RWPE2 (cell line): Measurements from ENCODE around the gene DNAH9.

Experiments
- ATAC-seq: fragments of 200-7000 bp; cut with Tn5 transposase; 3 replicates; pipeline ENCODE4 v1.9.1; 2021; ENCODE audit warnings: low read depth
- DNase-seq: peaks from one replicate; pipeline ENCODE4 v3.0.0-alpha.2; 2020; ENCODE audit warnings: low spot score
- H3K27ac ChIP-seq: fragments of 450-650 bp; 2 replicates; pipeline ENCODE4 v1.5.1; 2017; ENCODE audit warnings: mild to moderate bottlenecking; ENCODE audit not compliant: poor library complexity, severe bottlenecking
- H3K27me3 ChIP-seq: fragments of 250-450 bp; sonication (Bioruptor Pico); 2 replicates; pipeline ENCODE4 v1.5.1; 2021; ENCODE audit warnings: mild to moderate bottlenecking, moderate library complexity; ENCODE audit not compliant: insufficient read depth, poor library complexity, severe bottlenecking
- H3K36me3 ChIP-seq: fragments of 250-450 bp; sonication (Bioruptor Pico); 2 replicates; pipeline ENCODE4 v1.5.1; 2020; ENCODE audit warnings: low read depth, mild to moderate bottlenecking, moderate library complexity
- H3K4me1 ChIP-seq: fragments of 250-450 bp; sonication (Bioruptor Pico); 2 replicates; pipeline ENCODE4 v1.5.1; 2021; ENCODE audit warnings: mild to moderate bottlenecking, moderate library complexity; ENCODE audit not compliant: insufficient read depth, poor library complexity, severe bottlenecking
- H3K4me3 ChIP-seq: fragments of 250-450 bp; sonication (Bioruptor Pico); 2 replicates; pipeline ENCODE4 v1.5.1; 2021; ENCODE audit warnings: mild to moderate bottlenecking, moderate library complexity; ENCODE audit not compliant: severe bottlenecking
- H3K9me3 ChIP-seq: fragments of 250-450 bp; sonication (Bioruptor Pico); 2 replicates; pipeline ENCODE4 v1.5.1; 2021; ENCODE audit warnings: mild to moderate bottlenecking, moderate library complexity; ENCODE audit not compliant: severe bottlenecking
- TF ChIP-seq, protein P1 (sequence below): fragments of 450-650 bp; IDR thresholded peaks from one replicate; pipeline ENCODE4 v1.5.1; 2017; ENCODE audit warnings: mild to moderate bottlenecking, moderate library complexity; ENCODE audit not compliant: poor library complexity, severe bottlenecking

DNAH9 gene

GRCh38 chr17:11772031-11772430, 173.8 kb downstream of the DNAH9 start:
- H3K4me3 ChIP-seq = no peak overlapping the region
- no peak for DNase-seq
- H3K4me1 ChIP-seq = no peaks in the 10 kb centered on the region

GRCh38 chr17:11779892-11780291, 181.6 kb downstream of the DNAH9 start:
- TF ChIP-seq, protein P1, sequence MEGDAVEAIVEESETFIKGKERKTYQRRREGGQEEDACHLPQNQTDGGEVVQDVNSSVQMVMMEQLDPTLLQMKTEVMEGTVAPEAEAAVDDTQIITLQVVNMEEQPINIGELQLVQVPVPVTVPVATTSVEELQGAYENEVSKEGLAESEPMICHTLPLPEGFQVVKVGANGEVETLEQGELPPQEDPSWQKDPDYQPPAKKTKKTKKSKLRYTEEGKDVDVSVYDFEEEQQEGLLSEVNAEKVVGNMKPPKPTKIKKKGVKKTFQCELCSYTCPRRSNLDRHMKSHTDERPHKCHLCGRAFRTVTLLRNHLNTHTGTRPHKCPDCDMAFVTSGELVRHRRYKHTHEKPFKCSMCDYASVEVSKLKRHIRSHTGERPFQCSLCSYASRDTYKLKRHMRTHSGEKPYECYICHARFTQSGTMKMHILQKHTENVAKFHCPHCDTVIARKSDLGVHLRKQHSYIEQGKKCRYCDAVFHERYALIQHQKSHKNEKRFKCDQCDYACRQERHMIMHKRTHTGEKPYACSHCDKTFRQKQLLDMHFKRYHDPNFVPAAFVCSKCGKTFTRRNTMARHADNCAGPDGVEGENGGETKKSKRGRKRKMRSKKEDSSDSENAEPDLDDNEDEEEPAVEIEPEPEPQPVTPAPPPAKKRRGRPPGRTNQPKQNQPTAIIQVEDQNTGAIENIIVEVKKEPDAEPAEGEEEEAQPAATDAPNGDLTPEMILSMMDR = no peak
- Histone ChIP-seq H3K4me3 (no peak overlapping the region), H3K9me3 (no peaks in the 10 kb centered on the region), H3K27ac (no peak overlapping the region), H3K4me1 (no peaks in the 10 kb centered on the region), H3K36me3 (no peaks in the 10 kb centered on the region), H3K27me3 (no peaks in the 10 kb centered on the region)
- no peak for DNase-seq
- ATAC-seq = no peak

More at GRCh38 chr17:11772031-11772430, 173.8 kb downstream of the DNAH9 start:
- Histone ChIP-seq H3K27me3 (no peaks in the 10 kb centered on the region), H3K36me3 (no peaks in the 10 kb centered on the region), H3K9me3 (no peaks in the 10 kb centered on the region), H3K27ac (no peak overlapping the region)
- no peak for ATAC-seq
- TF ChIP-seq, protein P1 = no peak

DNA sequence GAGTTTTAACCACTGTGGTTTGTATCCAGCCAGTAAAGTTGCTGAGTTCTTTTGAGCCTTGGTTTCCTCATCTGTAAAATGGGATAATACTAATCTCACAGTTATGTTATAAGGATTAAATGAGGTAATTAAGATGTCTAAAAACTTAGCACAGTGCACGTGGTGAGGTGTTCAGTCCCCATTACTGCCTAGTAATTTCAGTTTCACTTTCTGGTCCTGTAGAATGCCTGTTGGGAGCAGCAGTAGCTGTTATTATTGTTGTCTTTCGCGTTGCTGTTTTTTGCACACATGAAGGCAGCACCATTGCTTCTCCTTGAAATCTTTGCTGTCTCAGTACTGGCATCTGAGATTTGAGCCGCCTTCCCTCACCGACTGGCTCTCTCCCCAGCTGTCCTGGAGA, 182.4 kb downstream of the DNAH9 start:
- TF ChIP-seq, protein P1 = no peak
- Histone ChIP-seq H3K36me3 (no peaks in the 10 kb centered on the region), H3K27me3 (no peaks in the 10 kb centered on the region), H3K4me3 (no peak overlapping the region), H3K9me3 (no peaks in the 10 kb centered on the region), H3K27ac (no peak overlapping the region), H3K4me1 (no peaks in the 10 kb centered on the region)
- DNase-seq (no peak), ATAC-seq (no peak)

DNA sequence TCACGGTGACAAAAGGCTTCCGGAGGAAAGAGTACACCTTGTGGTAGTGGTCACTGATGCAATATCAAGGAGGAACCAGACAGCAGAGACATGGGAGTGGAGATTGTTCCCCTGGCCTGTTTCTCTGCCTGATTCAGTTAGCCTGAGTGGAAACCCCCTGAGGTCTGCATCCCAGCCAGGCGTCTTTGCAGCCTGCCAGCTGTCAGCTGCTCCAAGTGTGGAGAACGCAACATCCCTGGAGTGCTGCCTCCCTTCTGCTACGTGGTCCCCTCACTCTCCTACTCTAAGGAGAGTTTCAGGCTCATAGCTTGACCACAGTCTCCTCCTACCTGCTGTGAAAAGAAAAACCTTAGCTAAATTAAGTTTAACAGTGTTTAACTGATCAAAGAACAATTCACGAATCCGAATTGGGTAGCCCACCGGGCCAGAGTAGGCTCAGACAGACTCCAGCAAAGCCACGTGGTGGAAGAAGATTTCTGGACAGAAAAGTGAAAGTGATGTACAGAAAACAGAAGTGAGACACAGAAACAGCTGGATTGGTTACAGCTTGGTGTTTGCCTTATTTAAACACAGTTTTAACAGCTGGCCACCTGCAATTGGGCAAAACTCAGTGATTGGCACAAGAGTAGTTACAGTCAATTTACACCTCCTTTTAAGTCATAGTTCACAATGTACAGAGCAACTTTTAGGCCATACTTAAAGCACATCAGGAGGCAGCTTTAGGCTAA, 188.6 kb downstream of the DNAH9 start:
- Histone ChIP-seq H3K27ac (no peak overlapping the region), H3K27me3 (no peaks in the 10 kb centered on the region), H3K36me3 (no peaks in the 10 kb centered on the region), H3K4me3 (no peak overlapping the region), H3K9me3 (no peaks in the 10 kb centered on the region), H3K4me1 (no peaks in the 10 kb centered on the region)
- no peak for ATAC-seq
- TF ChIP-seq, protein P1 = no peak
- DNase-seq = no peak

- H3K36me3 ChIP-seq = no peaks in the 10 kb centered on the region
- DNase-seq (no peak), ATAC-seq (no peak)
- H3K4me3 ChIP-seq = no peak overlapping the region
- no peaks in the 10 kb centered on the region for H3K9me3 ChIP-seq
- H3K4me1 ChIP-seq = no peaks in the 10 kb centered on the region
- TF ChIP-seq, protein P1 = no peak
- H3K27ac ChIP-seq = no peak overlapping the region
- H3K27me3 ChIP-seq = no peaks in the 10 kb centered on the region
Observed at GRCh38 chr17:11795906-11796305, 197.6 kb downstream of the DNAH9 start.
